Fibroblast of lung (primary cell): ENCODE measurements around the gene OCSTAMP.

Experiments
- EZH2 ChIP-seq: IDR thresholded peaks from 2 replicates; pipeline ENCODE4 v1.5.1; 2012; ENCODE audit warnings: low read length, control low read depth, mild to moderate bottlenecking; ENCODE audit errors: missing control alignments
- TF ChIP-seq, protein P1 (sequence below), 2 donors: IDR thresholded peaks in 1 of 2; conservative IDR thresholded peaks in 1 of 2; 1 replicate in 1 of 2; 2 replicates in 1 of 2; pipeline ENCODE4 v1.5.1; 2011 to 2012; ENCODE audit warnings: low read length in 2 of 2, control low read depth in 1 of 2, inconsistent platforms in 1 of 2, low read depth in 1 of 2, mild to moderate bottlenecking in 1 of 2

DNA sequence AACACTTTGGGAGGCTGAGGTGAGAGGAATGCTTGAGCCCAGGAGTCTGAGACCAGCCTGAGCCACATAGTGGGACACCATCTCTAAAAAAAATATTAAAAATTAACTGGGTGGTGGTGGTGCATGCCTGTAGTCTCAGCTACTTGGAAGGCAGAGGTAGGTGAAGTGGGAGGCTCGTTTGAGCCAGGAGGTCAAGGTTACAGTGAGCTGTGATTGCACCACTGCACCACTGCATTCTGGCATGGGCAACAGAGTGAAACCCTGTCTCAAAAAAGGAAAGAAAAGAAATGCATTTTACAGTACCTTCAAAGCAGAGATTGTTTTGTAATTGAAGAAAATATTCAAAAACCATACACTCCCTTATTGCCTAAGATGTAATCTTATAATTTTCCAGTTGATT lies 6.5 kb downstream of the OCSTAMP start:
- TF ChIP-seq, protein P1, sequence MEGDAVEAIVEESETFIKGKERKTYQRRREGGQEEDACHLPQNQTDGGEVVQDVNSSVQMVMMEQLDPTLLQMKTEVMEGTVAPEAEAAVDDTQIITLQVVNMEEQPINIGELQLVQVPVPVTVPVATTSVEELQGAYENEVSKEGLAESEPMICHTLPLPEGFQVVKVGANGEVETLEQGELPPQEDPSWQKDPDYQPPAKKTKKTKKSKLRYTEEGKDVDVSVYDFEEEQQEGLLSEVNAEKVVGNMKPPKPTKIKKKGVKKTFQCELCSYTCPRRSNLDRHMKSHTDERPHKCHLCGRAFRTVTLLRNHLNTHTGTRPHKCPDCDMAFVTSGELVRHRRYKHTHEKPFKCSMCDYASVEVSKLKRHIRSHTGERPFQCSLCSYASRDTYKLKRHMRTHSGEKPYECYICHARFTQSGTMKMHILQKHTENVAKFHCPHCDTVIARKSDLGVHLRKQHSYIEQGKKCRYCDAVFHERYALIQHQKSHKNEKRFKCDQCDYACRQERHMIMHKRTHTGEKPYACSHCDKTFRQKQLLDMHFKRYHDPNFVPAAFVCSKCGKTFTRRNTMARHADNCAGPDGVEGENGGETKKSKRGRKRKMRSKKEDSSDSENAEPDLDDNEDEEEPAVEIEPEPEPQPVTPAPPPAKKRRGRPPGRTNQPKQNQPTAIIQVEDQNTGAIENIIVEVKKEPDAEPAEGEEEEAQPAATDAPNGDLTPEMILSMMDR (conservative IDR thresholded peaks at IDR 0.05 in 1 of 2, IDR thresholded peaks at IDR 0.05 in 1 of 2; ENCODE audit: low read depth in 1 of 2, low read length in 2 of 2): no peak
- TF ChIP-seq EZH2: no peak
